ENCODE results near the gene CADM1. TPM values are rescaled to one million over a fixed set of nuclear protein-coding genes. Genes with fewer than 3 reads are reported as not detected.

Gene CADM1
- total and polyA plus RNA-seq, 2 donors from 2014 or later, result 24.0 to 33.5 TPM

DNA sequence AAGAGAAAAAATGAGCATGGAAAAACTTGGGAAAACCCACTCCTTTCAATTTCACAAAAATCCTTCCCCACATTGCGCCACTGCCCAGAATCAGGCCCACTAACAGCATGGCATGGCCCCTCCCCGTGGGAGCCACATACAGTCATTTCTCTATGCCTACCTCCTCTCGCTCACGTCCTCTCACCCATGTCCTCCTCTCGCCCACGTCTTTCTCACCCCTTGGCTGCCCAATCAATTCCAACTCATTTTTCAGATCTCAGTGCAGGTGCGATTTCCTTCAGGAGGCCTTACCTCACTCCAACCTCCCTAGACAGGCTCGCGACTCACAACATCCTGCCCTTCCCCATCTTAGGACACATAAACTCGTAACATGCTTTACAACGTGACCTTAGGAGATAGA lies 229.2 kb downstream of the CADM1 start:
- H3K9me3 ChIP-seq (ENCODE audit: control insufficient read depth in 2 of 3, insufficient read depth in 1 of 3, low read length in 3 of 3), result no peaks in the 10 kb centered on the region
- H3K4me3 ChIP-seq (ENCODE audit: low read length in 3 of 3), result no peak overlapping the region
- intact Hi-C loops (cut with DNase I), result no loop called here
- TF ChIP-seq, protein P1, sequence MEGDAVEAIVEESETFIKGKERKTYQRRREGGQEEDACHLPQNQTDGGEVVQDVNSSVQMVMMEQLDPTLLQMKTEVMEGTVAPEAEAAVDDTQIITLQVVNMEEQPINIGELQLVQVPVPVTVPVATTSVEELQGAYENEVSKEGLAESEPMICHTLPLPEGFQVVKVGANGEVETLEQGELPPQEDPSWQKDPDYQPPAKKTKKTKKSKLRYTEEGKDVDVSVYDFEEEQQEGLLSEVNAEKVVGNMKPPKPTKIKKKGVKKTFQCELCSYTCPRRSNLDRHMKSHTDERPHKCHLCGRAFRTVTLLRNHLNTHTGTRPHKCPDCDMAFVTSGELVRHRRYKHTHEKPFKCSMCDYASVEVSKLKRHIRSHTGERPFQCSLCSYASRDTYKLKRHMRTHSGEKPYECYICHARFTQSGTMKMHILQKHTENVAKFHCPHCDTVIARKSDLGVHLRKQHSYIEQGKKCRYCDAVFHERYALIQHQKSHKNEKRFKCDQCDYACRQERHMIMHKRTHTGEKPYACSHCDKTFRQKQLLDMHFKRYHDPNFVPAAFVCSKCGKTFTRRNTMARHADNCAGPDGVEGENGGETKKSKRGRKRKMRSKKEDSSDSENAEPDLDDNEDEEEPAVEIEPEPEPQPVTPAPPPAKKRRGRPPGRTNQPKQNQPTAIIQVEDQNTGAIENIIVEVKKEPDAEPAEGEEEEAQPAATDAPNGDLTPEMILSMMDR (IDR thresholded peaks at IDR 0.05; ENCODE audit: borderline replicate concordance, extremely low read depth, insufficient read depth), result no peak
- peak in 1 of 5 donors; percentile 55 for DNase-seq
- H3K27ac ChIP-seq (ENCODE audit: low read depth in 2 of 2, low read length in 2 of 2), result no peak overlapping the region
- FAIRE-seq, result no peak
- H3K27me3 ChIP-seq (ENCODE audit: control insufficient read depth, insufficient read depth, low read length), result no peaks in the 10 kb centered on the region
- H3K36me3 ChIP-seq (ENCODE audit: control insufficient read depth in 2 of 3, insufficient read depth in 3 of 3, low read length in 3 of 3), result no peaks in the 10 kb centered on the region
- no peak overlapping the region for H3K9ac ChIP-seq (ENCODE audit: low read length in 3 of 3)
- no peaks in the 10 kb centered on the region for H3K4me1 ChIP-seq (ENCODE audit: control insufficient read depth in 2 of 3, insufficient read depth in 2 of 3, low read depth in 1 of 3, low read length in 3 of 3)

DNA sequence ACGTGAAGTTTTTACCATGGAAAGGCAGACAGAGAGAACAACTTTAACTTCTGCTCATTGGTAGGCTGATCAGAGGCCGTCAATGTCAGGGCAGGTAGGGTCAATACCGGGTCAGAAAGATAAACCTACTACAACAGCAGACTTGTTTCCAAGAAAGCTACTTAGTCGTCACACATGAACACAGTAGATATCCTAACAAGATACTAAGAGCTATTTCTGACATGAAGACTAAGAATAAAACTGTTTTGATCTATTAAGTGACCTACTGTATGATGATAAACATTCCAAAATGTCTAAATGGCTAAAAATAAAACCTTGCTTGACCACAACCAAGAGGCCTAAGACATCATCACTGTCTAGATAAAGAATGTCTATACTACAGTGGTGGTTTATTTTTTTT lies 231.3 kb downstream of the CADM1 start:
- TF ChIP-seq, protein P1 (IDR thresholded peaks at IDR 0.05; ENCODE audit: borderline replicate concordance, extremely low read depth, insufficient read depth), result no peak
- H3K9me3 ChIP-seq (ENCODE audit: control insufficient read depth in 2 of 3, insufficient read depth in 1 of 3, low read length in 3 of 3), result no peaks in the 10 kb centered on the region
- no peak overlapping the region for H3K27ac ChIP-seq (ENCODE audit: low read depth in 2 of 2, low read length in 2 of 2)
- DNase-seq (no peak), FAIRE-seq (no peak)
- no peaks in the 10 kb centered on the region for H3K4me1 ChIP-seq (ENCODE audit: control insufficient read depth in 2 of 3, insufficient read depth in 2 of 3, low read depth in 1 of 3, low read length in 3 of 3)
- intact Hi-C loops (cut with DNase I), result no loop called here
- H3K4me3 ChIP-seq (ENCODE audit: low read length in 3 of 3), result no peak overlapping the region
- no peaks in the 10 kb centered on the region for H3K27me3 ChIP-seq (ENCODE audit: control insufficient read depth, insufficient read depth, low read length)
- no peaks in the 10 kb centered on the region for H3K36me3 ChIP-seq (ENCODE audit: control insufficient read depth in 2 of 3, insufficient read depth in 3 of 3, low read length in 3 of 3)
- no peak overlapping the region for H3K9ac ChIP-seq (ENCODE audit: low read length in 3 of 3)

DNA sequence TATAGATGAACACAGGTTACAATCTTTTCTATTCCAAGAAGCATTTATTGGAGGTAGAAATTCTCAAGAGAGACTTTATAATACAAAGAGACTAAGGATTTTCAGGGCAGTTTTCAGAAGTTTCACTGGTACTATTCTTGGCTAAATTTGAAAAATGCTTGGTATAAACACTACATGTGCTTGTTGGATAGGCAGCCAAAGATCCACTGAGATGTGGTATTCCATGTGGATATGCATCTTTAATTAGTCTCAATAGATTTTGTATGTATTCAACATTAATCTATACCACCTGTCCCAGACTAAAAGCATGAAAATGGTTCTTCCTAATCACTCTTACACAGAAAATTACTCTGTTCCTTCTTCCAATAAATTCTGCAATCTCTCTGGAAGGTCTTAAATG lies 232.6 kb downstream of the CADM1 start:
- TF ChIP-seq, protein P1 (IDR thresholded peaks at IDR 0.05; ENCODE audit: borderline replicate concordance, extremely low read depth, insufficient read depth), result no peak
- FAIRE-seq (no peak), DNase-seq (no peak)
- H3K4me3 ChIP-seq (ENCODE audit: low read length in 3 of 3), result no peak overlapping the region
- H3K9me3 ChIP-seq (ENCODE audit: control insufficient read depth in 2 of 3, insufficient read depth in 1 of 3, low read length in 3 of 3), result no peaks in the 10 kb centered on the region
- no peak overlapping the region for H3K9ac ChIP-seq (ENCODE audit: low read length in 3 of 3)
- H3K4me1 ChIP-seq (ENCODE audit: control insufficient read depth in 2 of 3, insufficient read depth in 2 of 3, low read depth in 1 of 3, low read length in 3 of 3), result no peaks in the 10 kb centered on the region
- H3K27ac ChIP-seq (ENCODE audit: low read depth in 2 of 2, low read length in 2 of 2), result no peak overlapping the region
- H3K36me3 ChIP-seq (ENCODE audit: control insufficient read depth in 2 of 3, insufficient read depth in 3 of 3, low read length in 3 of 3), result no peaks in the 10 kb centered on the region
- intact Hi-C loops (cut with DNase I), result no loop called here
- H3K27me3 ChIP-seq (ENCODE audit: control insufficient read depth, insufficient read depth, low read length), result no peaks in the 10 kb centered on the region
